ENCODE results near the gene SOX3. TPM values are rescaled to one million over a fixed set of nuclear protein-coding genes. Genes with fewer than 3 reads are reported as not detected.

SOX3 gene
- total and polyA plus RNA-seq, 9 of the 15 experiments (the other 6 are each of a cell fraction or from before 2014, with no cell fraction given) = not detected

GRCh38 chrX:140507982-140508305, 3.1 kb upstream of the SOX3 start (continued):
- TF ChIP-seq SFPQ (IDR thresholded peaks at IDR 0.05; ENCODE audit: low read depth, low read length) (no peak), XRCC5 (IDR thresholded peaks at IDR 0.05; ENCODE audit: low read depth, low read length) (no peak), E4F1 (CRISPR knock-in tag; IDR thresholded peaks at IDR 0.05; ENCODE audit: borderline replicate concordance) (no peak), FOXP1 (CRISPR knock-in tag; IDR thresholded peaks at IDR 0.05) (no peak), CXXC5 (CRISPR knock-in tag; IDR thresholded peaks at IDR 0.05) (no peak)

GRCh38 chrX:140507223-140507981, 2.5 kb upstream of the SOX3 start:
- ATAC-seq = no peak
- CTCF ChIA-PET (ENCODE audit: low intra/inter-chr PET ratio) = no interaction called here
- 1% methylated on average over 25 of the region's 36 CpGs for WGBS (ENCODE audit: insufficient coverage, low coverage, missing lambda C conversion rate)
- Histone ChIP-seq H3K4me3 (no peak overlapping the region), H3K27ac (ENCODE audit: extremely low read depth, low read depth, low read length) (no peak overlapping the region), H3K9me3 (replicated peaks; ENCODE audit: control insufficient read depth, insufficient read depth, low read depth, low read length) (no peaks in the 10 kb centered on the region), H3K79me2 (ENCODE audit: control insufficient read depth, insufficient read depth, low read length) (no peaks in the 10 kb centered on the region), H2AFZ (ENCODE audit: low read depth, low read length) (no peak overlapping the region), H3K9ac (ENCODE audit: insufficient read depth in 1 of 2, low read depth in 2 of 2, low read length in 2 of 2) (no peak overlapping the region), H3K36me3 (ENCODE audit: control insufficient read depth, insufficient read depth, low read length) (no peaks in the 10 kb centered on the region), H3K4me1 (replicated peaks in 1 of 2; ENCODE audit: control insufficient read depth in 2 of 2, insufficient read depth in 2 of 2, low read length in 2 of 2) (no peaks in the 10 kb centered on the region), H4K20me1 (replicated peaks; ENCODE audit: control insufficient read depth, insufficient read depth, low read length) (no peaks in the 10 kb centered on the region), H3K9me1 (ENCODE audit: control insufficient read depth, insufficient read depth, low read length) (no peaks in the 10 kb centered on the region), H3K4me2 (ENCODE audit: insufficient read depth, low read length) (no peak overlapping the region), H3K27me3 (ENCODE audit: control insufficient read depth in 2 of 2, insufficient read depth in 2 of 2, low read length in 2 of 2) (no peaks in the 10 kb centered on the region; a peak in 1 of 5 replicates)
- FAIRE-seq = no peak
- POLR2A ChIA-PET = no interaction called here
- BruUV-seq (replicated peaks) = no TSS peak
- intact Hi-C loops (cut with micrococcal nuclease) (no loop called here), in situ Hi-C loops (cut with MboI) (no loop called here)
- no peak for DNase-seq (ENCODE audit: extremely low read depth in 1 of 4, low spot score in 3 of 4)
- TF ChIP-seq PHF20 (IDR thresholded peaks at IDR 0.05; ENCODE audit: partially characterized antibody) (no peak), PML (IDR thresholded peaks at IDR 0.05; ENCODE audit: low read length) (no peak), ZNF274 (IDR thresholded peaks at IDR 0.05; ENCODE audit: borderline replicate concordance, low read depth, low read length) (no peak), ZBTB12 (CRISPR knock-in tag; IDR thresholded peaks at IDR 0.05) (no peak), STAT5B (CRISPR knock-in tag; IDR thresholded peaks at IDR 0.05) (no peak), UBTF (IDR thresholded peaks at IDR 0.05; ENCODE audit: borderline replicate concordance in 1 of 2, low read depth in 2 of 2, low read length in 2 of 2) (no peak), ZC3H4 (CRISPR knock-in tag; IDR thresholded peaks at IDR 0.05; ENCODE audit: borderline replicate concordance) (no peak)
